IPS DF 4.7 (cell line): ENCODE data around the gene TSPAN32.

Experiments used
- DNase-seq: peaks from one replicate; pipeline ENCODE4 v3.0.0-alpha.2; 2013; ENCODE audit warnings: low spot score; ENCODE audit errors: extremely low read depth

Gene TSPAN32

GRCh38 chr11:2287091-2287490 is 14.7 kb upstream of the TSPAN32 start:
- DNase-seq: no peak

GRCh38 chr11:2289350-2289749 is 12.5 kb upstream of the TSPAN32 start:
- no peak for DNase-seq

DNA sequence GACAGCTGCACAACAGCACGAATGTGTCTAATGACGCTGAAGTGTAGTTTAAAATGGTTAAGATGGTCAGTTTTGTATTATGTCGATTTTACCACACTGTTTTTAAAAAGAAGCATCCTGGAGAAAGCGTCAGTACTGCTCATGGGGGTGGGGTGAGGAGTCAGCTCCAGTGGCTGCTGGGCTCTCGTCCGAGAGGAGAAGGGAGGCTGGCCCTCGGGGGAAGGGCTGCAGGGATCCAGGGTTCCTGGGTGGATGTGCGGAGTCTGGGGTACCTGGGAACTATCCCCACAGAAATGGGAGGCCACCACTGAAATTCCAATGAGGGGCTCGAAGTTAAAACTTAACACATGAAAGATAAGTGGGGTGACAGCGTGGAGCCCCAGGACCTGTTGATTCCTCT is 12.0 kb upstream of the TSPAN32 start:
- no peak for DNase-seq

GRCh38 chr11:2290351-2290841 is 11.4 kb upstream of the TSPAN32 start:
- no peak for DNase-seq

DNA sequence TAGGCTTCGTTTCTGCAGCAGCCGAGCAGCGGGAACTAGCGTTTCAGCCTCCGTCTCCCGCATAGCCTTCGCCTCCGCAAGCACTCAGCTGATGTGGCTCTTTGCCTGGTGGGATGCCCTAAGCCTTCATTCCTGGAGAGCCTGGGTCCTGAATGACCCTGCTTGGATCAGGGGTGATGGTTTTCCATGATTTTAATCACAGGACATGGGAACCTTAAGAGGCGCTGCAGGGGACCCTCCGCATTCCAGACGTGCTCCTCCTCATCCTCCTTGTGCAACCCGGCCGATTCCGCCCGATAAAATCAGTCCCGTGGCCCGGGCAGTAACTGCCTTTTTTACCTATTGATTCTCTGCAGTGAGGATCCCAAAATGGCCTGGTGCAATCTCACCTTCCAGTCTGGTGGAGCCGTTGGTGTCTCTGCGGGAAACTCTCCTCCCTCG is 8.3 kb upstream of the TSPAN32 start:
- DNase-seq: no peak

DNA sequence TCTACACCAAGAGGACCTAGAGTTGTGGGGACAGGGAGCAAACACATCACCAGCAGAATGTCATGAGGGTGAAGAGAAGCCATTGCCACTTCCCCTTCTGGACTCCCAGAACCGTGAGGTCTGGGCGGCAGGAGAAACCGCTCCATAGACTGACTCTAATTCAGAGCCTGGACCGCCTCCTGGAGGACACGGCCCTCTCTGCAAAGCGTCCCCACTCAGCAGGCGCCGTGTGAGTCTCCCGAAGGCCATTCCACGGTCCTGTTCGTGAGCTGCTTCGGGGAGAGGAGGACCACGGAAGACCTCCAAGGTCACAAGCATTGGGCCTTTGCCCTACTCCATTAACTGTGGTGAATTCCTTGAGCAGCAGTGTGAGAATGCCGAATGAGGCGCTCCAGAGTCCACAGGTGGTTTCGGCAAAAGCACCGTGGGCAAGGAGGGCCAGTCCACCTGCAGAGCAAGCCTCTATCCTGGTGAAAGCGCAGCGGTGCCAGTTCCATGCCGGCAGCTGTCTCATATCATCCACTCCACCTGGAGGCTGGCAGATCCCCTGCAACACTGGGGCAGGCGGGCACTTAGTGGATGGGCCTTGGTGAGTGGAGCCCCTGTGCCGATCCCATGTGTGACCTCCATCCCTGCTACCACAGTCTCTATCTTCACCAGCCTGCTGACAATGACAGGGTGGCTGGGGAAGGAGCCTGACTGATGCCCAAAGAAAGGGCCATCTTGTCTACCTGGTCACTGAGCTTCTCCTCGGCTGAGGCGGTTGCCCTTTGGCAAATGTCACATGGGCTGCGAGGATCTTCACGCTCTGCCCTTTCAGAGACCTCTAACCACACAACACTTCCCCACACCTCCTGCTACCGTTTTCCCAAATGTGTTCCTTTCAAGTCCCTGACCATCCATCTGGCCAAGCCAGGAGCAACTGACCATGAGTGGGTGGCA is 7.6 kb upstream of the TSPAN32 start:
- no peak for DNase-seq

DNA sequence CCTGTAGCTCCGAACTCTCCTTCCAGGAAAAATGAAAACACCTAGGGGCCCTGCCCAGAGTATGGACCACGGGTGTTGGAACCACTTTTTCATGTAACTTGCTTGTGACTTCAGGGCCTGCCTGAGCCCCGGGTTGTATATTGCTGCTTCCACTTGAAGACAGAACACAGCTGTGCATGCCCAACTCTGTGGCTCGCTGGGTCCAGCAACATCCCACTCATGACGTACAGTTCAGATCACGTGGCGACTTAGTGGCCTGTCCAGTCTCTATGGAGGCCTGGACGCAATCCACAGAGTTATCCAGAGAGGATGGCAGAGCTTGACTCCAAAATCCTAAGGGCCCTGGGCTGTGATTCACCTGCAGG is 6.9 kb upstream of the TSPAN32 start:
- DNase-seq: no peak

- no peak for DNase-seq
These were observed 5.6 kb upstream of the TSPAN32 start for GRCh38 chr11:2295971-2296912.

DNA sequence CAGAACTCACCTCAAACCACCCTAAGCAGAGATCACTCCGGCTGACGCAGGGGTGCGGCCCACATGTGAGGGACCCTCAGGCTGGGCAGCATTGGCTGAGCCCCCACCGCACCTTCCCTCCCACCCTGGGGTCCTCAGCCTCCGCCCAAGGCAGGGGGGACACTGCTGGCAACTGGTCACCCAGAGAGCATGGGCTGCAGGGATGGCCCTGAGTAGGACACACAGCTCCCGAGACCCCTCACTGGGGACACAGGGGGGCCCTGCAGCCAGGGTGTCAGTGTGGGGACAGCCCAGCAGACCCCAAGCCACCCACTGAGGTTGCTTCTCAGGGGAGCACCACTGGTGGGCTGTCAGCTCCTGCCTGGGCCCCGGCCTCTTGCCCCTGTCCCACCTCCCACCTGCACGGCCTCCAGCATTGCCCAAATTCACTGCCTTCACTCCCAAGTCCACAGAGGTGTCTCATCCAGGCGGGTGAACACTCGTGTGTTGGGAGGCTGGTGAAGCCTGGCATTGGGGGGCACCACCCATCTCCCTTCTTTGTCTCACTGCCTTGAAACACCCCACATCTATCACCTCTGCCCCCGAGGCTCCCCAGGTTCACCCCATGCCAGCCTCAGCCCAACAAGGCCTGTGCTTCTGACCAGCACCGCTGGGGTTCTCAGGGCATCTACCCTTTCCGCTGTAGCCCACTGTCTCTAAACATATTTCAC is 4.7 kb upstream of the TSPAN32 start:
- no peak for DNase-seq

- DNase-seq: no peak
These were observed 4.2 kb upstream of the TSPAN32 start for GRCh38 chr11:2297623-2298030.

DNA sequence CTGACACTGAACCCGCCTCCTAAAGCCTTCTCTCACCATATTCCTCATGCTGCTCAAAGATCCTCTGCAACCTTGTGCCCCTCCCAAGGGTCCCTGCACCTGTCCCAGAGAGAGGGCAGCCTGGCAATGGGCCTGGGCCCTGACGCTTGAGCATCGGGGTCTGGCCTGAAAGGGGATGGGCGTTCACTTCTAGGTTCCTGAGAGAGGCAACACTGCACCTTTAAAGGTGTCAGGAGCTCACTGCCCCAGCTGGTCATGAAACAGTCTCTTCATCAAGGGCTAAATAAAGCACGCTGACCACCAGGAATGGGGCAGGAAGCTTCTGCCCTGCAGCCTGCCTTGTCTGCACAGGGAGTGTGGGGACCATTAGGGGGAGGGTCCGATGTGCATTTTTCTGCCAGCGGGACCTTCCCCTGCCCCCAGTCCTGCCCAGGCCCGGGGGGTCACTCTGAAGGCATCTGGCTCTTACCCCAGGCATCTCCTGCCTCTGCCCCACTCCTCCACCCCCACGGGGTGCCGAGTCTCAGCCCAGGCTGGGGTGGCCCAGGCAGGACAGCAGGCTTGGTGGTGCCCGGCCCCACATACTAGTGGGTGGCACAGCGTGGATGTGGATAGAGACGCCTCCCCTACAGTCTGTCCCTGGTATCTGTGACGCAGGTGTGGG is 3.5 kb upstream of the TSPAN32 start:
- DNase-seq: no peak

DNA sequence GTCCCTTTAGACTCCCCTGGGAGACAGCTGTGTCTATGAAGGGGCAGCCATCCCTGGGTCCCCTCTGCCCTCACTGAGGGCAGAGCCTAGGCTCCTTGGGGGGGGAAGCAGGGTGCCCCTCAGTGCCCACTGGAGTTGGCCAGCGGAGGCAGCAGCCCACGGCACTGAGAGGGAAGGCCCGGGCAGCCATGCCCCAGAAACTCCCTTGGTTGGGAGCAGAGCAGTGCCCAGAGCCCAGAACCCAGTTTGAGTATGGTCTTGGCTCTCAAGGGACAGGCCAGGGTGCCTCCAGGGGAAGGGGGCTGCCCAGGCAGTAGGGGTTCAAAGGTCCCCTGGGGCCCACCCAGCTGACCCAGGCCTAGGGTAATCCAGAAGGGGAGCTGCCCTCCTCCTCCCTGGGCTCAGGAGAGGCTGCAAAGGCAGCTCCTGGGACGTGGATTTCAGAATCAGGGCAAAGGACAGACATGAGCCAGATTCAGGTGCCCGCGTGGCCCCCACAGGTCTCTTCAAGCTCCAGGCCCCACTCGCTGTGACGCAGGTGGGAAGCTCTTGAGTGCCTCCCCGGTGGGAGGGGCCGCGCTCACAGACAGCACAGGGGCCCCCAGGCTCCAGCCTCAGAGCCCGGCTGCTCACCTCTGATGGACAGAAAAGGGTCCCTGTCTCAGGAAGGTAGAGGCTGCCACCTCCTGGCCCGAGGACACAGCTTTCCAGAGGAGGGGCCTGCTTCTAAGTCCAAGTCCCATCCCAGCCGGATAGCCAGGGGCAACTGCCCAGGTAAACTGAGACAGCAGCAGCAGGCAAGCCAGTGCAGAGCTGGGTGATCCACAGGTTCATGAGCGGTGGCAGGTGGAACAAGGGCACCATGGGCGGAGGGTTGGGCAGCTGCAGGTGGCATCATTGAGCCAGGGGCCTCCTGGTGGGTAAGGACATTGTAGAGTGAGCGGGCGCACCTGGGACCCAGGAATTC is 2.7 kb upstream of the TSPAN32 start:
- DNase-seq: no peak

DNA sequence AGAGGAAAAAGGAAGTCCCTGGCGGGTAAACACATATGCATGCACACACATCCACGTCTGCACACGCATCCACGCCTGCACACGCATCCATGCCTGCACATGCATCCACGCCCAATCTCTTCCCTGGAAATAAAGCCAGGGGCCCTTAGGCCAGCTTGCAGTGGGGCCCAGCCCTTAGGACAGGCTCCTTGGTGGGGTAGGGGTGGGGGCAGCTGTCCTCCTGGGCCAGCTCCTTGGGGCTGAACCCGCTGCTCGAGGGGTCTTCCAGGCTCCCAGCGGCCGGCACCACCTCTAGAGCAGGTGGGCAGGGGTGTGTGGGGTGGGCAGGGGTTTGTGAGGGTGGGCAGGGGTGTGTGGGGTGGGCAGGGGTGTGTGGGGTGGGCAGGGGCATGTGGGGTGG is 2.0 kb upstream of the TSPAN32 start:
- no peak for DNase-seq

DNA sequence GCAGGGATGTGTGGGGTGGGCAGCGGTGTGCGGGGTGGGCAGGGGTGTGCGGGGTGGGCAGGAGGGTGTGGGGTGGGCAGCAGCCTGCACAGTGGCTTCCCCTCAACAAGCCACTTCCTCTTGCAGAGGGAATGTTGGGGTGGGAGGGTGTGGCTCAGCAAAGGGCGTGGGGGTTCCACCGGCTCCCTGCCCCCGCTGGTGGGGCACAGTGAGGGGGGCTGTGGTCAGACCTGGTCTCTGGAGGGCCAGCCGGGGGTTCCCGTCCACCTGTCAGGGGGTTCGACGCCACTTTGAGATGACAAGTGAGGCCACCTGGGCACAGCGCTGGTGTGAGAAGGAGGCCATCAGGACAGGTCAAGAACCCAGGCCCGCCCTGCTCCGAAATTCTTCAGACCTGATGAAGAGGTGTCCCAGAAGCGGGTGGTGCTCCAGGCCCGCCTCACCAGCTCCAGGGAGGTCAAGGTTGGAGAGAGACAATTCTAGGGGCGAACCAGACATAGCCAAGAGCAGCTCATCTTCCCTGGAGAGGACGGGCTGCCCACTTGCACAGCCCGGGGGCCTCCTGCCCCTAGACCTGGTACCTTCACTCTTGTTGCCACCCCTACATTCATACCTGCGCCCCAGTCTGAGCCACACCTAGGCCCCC is 1.4 kb upstream of the TSPAN32 start:
- no peak for DNase-seq

- no peak for DNase-seq
These were observed 730 bp upstream of the TSPAN32 start for GRCh38 chr11:2300936-2301630.

- DNase-seq: no peak
These were observed 588 bp downstream of the TSPAN32 start for GRCh38 chr11:2302306-2302895.

DNA sequence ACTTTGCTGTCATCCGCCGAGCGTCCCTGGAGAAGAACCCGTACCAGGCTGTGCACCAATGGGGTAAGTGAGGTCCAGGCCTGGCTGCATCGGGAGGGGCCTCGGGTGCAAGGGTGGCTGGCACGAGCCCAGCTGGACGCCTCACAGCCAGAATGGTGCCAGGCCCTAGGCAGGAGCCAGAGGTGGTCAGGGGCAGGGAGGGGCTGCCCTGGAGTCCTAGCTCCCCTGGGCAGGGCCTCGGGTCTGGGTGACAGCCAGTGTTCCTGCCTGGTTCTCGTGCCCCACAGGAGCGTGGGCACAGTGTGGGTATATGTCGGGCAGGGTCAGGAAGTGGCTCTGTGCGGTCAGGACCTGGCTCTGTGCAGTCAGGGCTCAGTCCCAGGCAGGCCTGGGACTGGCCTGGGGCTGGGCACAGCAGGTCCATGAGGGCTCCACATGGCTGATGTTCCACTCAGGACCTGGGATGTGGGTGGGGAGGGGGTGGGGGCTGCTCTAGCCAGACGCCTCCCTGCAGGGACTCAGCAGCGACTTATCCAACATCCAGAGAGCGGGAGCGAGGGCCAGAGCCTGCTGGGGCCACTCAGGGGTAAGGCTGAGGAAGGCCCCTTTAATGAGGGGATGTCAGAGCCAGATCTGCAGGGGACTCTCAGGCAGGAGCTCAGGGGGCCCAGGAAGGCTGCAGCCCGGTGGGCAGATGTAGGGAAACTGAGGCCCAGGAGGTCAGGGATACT is 1.2 kb downstream of the TSPAN32 start:
- DNase-seq: no peak
